Activated CD4-positive, alpha-beta memory T cell treated with anti-CD3 and anti-CD28 coated beads for 36 hours (primary cell): Measurements from ENCODE around the gene FAM149A. TPM values are rescaled to one million over a fixed set of nuclear protein-coding genes. Genes with fewer than 3 reads are reported as not detected.
A peak's percentile ranks its signal among the peaks of the same experiment; 100 is the strongest.

Source experiments
- CTCF ChIA-PET: fragments of 350-600 bp; sonication (Branson Sonifier 250); formaldehyde crosslinking; loops from one replicate; lab custom pipeline; 2021; ENCODE audit warnings: antibody characterized with exemption, inconsistent platforms; lab: Charles Lee
- POLR2A ChIA-PET: fragments of 350-600 bp; sonication (Branson Sonifier 250); formaldehyde crosslinking; loops from one replicate; lab custom pipeline; 2021; ENCODE audit warnings: antibody characterized with exemption; lab: Charles Lee
- DNase-seq: peaks from one replicate; pipeline ENCODE4 v3.0.0-alpha.2; 2020
- H3K27ac Mint-ChIP-seq: one replicate; pipeline ENCODE4 v1.8.0; 2021; ENCODE audit warnings: mixed read lengths
- H3K27me3 Mint-ChIP-seq: one replicate; pipeline ENCODE4 v1.8.0; 2021; ENCODE audit warnings: mixed read lengths
- H3K36me3 Mint-ChIP-seq: one replicate; pipeline ENCODE4 v1.8.0; 2021; ENCODE audit warnings: mixed read lengths
- H3K4me1 Mint-ChIP-seq: one replicate; pipeline ENCODE4 v1.8.0; 2021; ENCODE audit warnings: low read depth, mixed read lengths
- H3K4me3 Mint-ChIP-seq: one replicate; pipeline ENCODE4 v1.8.0; 2021; ENCODE audit warnings: mild to moderate bottlenecking, mixed read lengths
- H3K9me3 Mint-ChIP-seq: one replicate; pipeline ENCODE4 v1.8.0; 2021; ENCODE audit warnings: mixed read lengths
- intact Hi-C: fragments of 100-400 bp; cut with micrococcal nuclease; formaldehyde crosslinking; loops from one replicate; pipeline ENCODE4 v1.15.1; 2023
- total RNA-seq, 2 experiments: library from RNA; stranded (reverse); gene quantifications; one replicate each; pipeline ENCODE4 v1.2.3, GENCODE V29; 2021

FAM149A gene
- total RNA-seq, 2 experiments from 2014 or later = 0.40 to 0.46 TPM

GRCh38 chr4:186167605-186168004 lies 63.1 kb downstream of the FAM149A start:
- Mint-ChIP-seq H3K27ac (no peak overlapping the region), H3K36me3 (no peaks in the 10 kb centered on the region), H3K4me3 (no peak overlapping the region), H3K9me3 (no peaks in the 10 kb centered on the region), H3K4me1 (no peaks in the 10 kb centered on the region), H3K27me3 (peaks cover 6% of the 10 kb centered on the region)
- CTCF ChIA-PET = interaction anchor here (1.0 to 1.1 kb wide), 2 partner anchors 10 to 18 kb away, joined by 3 read pairs; no protein-coding TSS in a partner anchor
- POLR2A ChIA-PET = no interaction called here
- intact Hi-C loops = no loop called here
- no peak for DNase-seq

- peaks cover 6% of the 10 kb centered on the region for H3K27me3 Mint-ChIP-seq
- H3K4me1 Mint-ChIP-seq = no peaks in the 10 kb centered on the region
- H3K36me3 Mint-ChIP-seq = no peaks in the 10 kb centered on the region
- DNase-seq = no peak
- no peaks in the 10 kb centered on the region for H3K9me3 Mint-ChIP-seq
- ChIA-PET CTCF (interaction anchor here (1.0 to 1.1 kb wide), 2 partner anchors 9 to 19 kb away, joined by 3 read pairs; no protein-coding TSS in a partner anchor), POLR2A (no interaction called here)
- intact Hi-C loops = no loop called here
- H3K27ac Mint-ChIP-seq = no peak overlapping the region
- no peak overlapping the region for H3K4me3 Mint-ChIP-seq
These were observed 64.2 kb downstream of the FAM149A start for GRCh38 chr4:186168750-186169149.

GRCh38 chr4:186169333-186169944 lies 64.9 kb downstream of the FAM149A start:
- intact Hi-C loops = no loop called here
- H3K36me3 Mint-ChIP-seq = no peaks in the 10 kb centered on the region
- CTCF ChIA-PET = no interaction called here

GRCh38 chr4:186169945-186170802 lies 65.7 kb downstream of the FAM149A start:
- ChIA-PET CTCF (interaction anchor here (1.4 kb wide), 1 partner anchor 32 kb away, joined by 4 read pairs; no protein-coding TSS in a partner anchor), POLR2A (interaction anchor here (1.3 kb wide), 1 partner anchor 23 kb away, joined by 4 read pairs; no protein-coding TSS in a partner anchor)
- no peak overlapping the region for H3K27ac Mint-ChIP-seq
- no peak for DNase-seq
- intact Hi-C loops = no loop called here
- no peaks in the 10 kb centered on the region for H3K4me1 Mint-ChIP-seq
- H3K9me3 Mint-ChIP-seq = no peaks in the 10 kb centered on the region
- no peak overlapping the region for H3K4me3 Mint-ChIP-seq
- H3K36me3 Mint-ChIP-seq = no peaks in the 10 kb centered on the region
- H3K27me3 Mint-ChIP-seq = peaks cover 6% of the 10 kb centered on the region

More at GRCh38 chr4:186169333-186169944, 64.9 kb downstream of the FAM149A start:
- Mint-ChIP-seq H3K27ac (no peak overlapping the region), H3K27me3 (peaks cover 6% of the 10 kb centered on the region), H3K4me1 (no peaks in the 10 kb centered on the region), H3K9me3 (no peaks in the 10 kb centered on the region), H3K4me3 (no peak overlapping the region)
- POLR2A ChIA-PET = interaction anchor here (1.3 kb wide), 1 partner anchor 23 kb away, joined by 4 read pairs; no protein-coding TSS in a partner anchor
- DNase-seq = no peak

GRCh38 chr4:186170966-186171365 lies 66.5 kb downstream of the FAM149A start:
- POLR2A ChIA-PET = no interaction called here

GRCh38 chr4:186172546-186172945 lies 68.0 kb downstream of the FAM149A start:
- POLR2A ChIA-PET = no interaction called here
- Mint-ChIP-seq H3K36me3 (no peaks in the 10 kb centered on the region), H3K27ac (no peak overlapping the region), H3K9me3 (no peaks in the 10 kb centered on the region), H3K4me3 (no peak overlapping the region), H3K4me1 (no peaks in the 10 kb centered on the region), H3K27me3 (peaks cover 6% of the 10 kb centered on the region)
- CTCF ChIA-PET = no interaction called here
- no peak for DNase-seq
- intact Hi-C loops = no loop called here

More at GRCh38 chr4:186170966-186171365, 66.5 kb downstream of the FAM149A start:
- Mint-ChIP-seq H3K27ac (no peak overlapping the region), H3K4me3 (no peak overlapping the region), H3K4me1 (no peaks in the 10 kb centered on the region), H3K36me3 (no peaks in the 10 kb centered on the region), H3K9me3 (no peaks in the 10 kb centered on the region), H3K27me3 (peaks cover 9% of the 10 kb centered on the region)
- intact Hi-C loops = no loop called here
- CTCF ChIA-PET = interaction anchor here (1.4 kb wide), 1 partner anchor 31 kb away, joined by 4 read pairs; no protein-coding TSS in a partner anchor
- no peak for DNase-seq

- Mint-ChIP-seq H3K36me3 (peaks cover 2% of the 10 kb centered on the region), H3K9me3 (peaks cover 2% of the 10 kb centered on the region), H3K27me3 (peaks cover 5% of the 10 kb centered on the region), H3K4me1 (peaks cover 33% of the 10 kb centered on the region), H3K27ac (no peak overlapping the region), H3K4me3 (no peak overlapping the region)
- DNase-seq = no peak
- CTCF ChIA-PET = interaction anchor here (1.8 kb wide), 1 partner anchor 16 kb away, joined by 7 read pairs; no protein-coding TSS in a partner anchor
- intact Hi-C loops = no loop called here
- POLR2A ChIA-PET = no interaction called here
These were observed 83.6 kb downstream of the FAM149A start for GRCh38 chr4:186188107-186188506.

- Mint-ChIP-seq H3K36me3 (peaks cover 2% of the 10 kb centered on the region), H3K4me1 (peaks cover 34% of the 10 kb centered on the region), H3K27ac (peak overlapping the region; percentile 91), H3K4me3 (peak overlapping the region; percentile 84), H3K27me3 (peaks cover 3% of the 10 kb centered on the region), H3K9me3 (no peaks in the 10 kb centered on the region)
- intact Hi-C loops = loop anchor here (2.0 to 10.0 kb wide), 4 partner anchors 29 to 985 kb away; partner anchors contain the start of genes CCDC110, CFAP97 and SNX25
- CTCF ChIA-PET = interaction anchor here (1.8 to 4.9 kb wide), 2 partner anchors 12 to 14 kb away, joined by 7 to 42 read pairs; no protein-coding TSS in a partner anchor
- POLR2A ChIA-PET = no interaction called here
- no peak for DNase-seq
These were observed 85.2 kb downstream of the FAM149A start for GRCh38 chr4:186189656-186190055.

- Mint-ChIP-seq H3K4me1 (peaks cover 34% of the 10 kb centered on the region), H3K4me3 (peak overlapping the region; percentile 84), H3K27ac (peak overlapping the region; percentile 91), H3K36me3 (peaks cover 9% of the 10 kb centered on the region), H3K27me3 (no peaks in the 10 kb centered on the region), H3K9me3 (no peaks in the 10 kb centered on the region)
- ChIA-PET POLR2A (interaction anchor here (1.4 to 3.0 kb wide), 2 partner anchors 11 to 13 kb away, joined by 5 to 15 read pairs; no protein-coding TSS in a partner anchor), CTCF (interaction anchor here (1.2 to 4.9 kb wide), 4 partner anchors 11 to 122 kb away, joined by 4 to 42 read pairs (median 14); partner anchors contain the start of gene TLR3)
- intact Hi-C loops = loop anchor here (1.0 to 10.0 kb wide), 5 partner anchors 14 to 986 kb away; partner anchors contain the start of genes CCDC110, CFAP97 and SNX25
- peak; percentile 57 for DNase-seq
These were observed 86.2 kb downstream of the FAM149A start for GRCh38 chr4:186190581-186191199.

- intact Hi-C loops = loop anchor here (1.0 to 10.0 kb wide), 5 partner anchors 13 to 987 kb away; partner anchors contain the start of genes CCDC110, CFAP97 and SNX25
- POLR2A ChIA-PET = interaction anchor here (1.4 to 3.0 kb wide), 2 partner anchors 11 to 12 kb away, joined by 5 to 15 read pairs; no protein-coding TSS in a partner anchor
These were observed 86.9 kb downstream of the FAM149A start, which contains the start of gene CYP4V2 for GRCh38 chr4:186191200-186192065. CYP4V2 (plus strand) TSS chr4:186191567; CDS start chr4:186191824, 257 bp downstream.

More at GRCh38 chr4:186191200-186192065, 86.9 kb downstream of the FAM149A start, which contains the start of gene CYP4V2:
- peak; percentile 90 for DNase-seq
- Mint-ChIP-seq H3K27ac (peak within 1 kb of the TSS; percentile 92), H3K27me3 (no peaks in the 10 kb centered on the region), H3K4me3 (peak within 1 kb of the TSS; percentile 93), H3K9me3 (no peaks in the 10 kb centered on the region), H3K36me3 (peaks cover 14% of the 10 kb centered on the region), H3K4me1 (peaks cover 34% of the 10 kb centered on the region)
- CTCF ChIA-PET = interaction anchor here (0.6 to 4.9 kb wide), 6 partner anchors 10 to 413 kb away, joined by 3 to 42 read pairs (median 7); partner anchors contain the start of gene TLR3
